ENCODE results near the gene ALG1. TPM values are rescaled to one million over a fixed set of nuclear protein-coding genes. Genes with fewer than 3 reads are reported as not detected.
"Not testable (repeated sequence)": the region's sequence is repeated elsewhere in the genome, so short reads cannot be mapped to it uniquely, and the experiment has no call there.

ALG1 gene
- total and polyA plus RNA-seq, 10 of the 15 experiments (the other 5 are each of a cell fraction or from before 2014, with no cell fraction given): 1.5 to 43.2 (median 23.8) TPM

- H3K9ac ChIP-seq (ENCODE audit: control insufficient read depth, insufficient read depth, low read length); RAD21 ChIA-PET (ENCODE audit: unreplicated experiment); H2AFZ ChIP-seq (ENCODE audit: control insufficient read depth, low read depth, low read length); CTCF ChIA-PET; H3K4me1 ChIP-seq (ENCODE audit: control insufficient read depth, insufficient read depth, low read length); BruUV-seq (replicated peaks); H3K9me3 ChIP-seq (replicated peaks; ENCODE audit: control insufficient read depth, insufficient read depth, low read length); H3K27ac ChIP-seq (ENCODE audit: control insufficient read depth, insufficient read depth); POLR2A ChIA-PET; H3K36me3 ChIP-seq (ENCODE audit: control insufficient read depth in 2 of 2, insufficient read depth in 2 of 2, low read length in 1 of 2); ATAC-seq; H3K79me2 ChIP-seq (ENCODE audit: control insufficient read depth, insufficient read depth, low read length); SMC1A ChIA-PET (ENCODE audit: uncharacterized antibody, unreplicated experiment); in situ Hi-C loops (cut with MboI); H3K4me3 ChIP-seq; FAIRE-seq; H3K27me3 ChIP-seq (replicated peaks in 1 of 2; ENCODE audit: control insufficient read depth in 2 of 2, insufficient read depth in 2 of 2, low read length in 1 of 2); H4K20me1 ChIP-seq (ENCODE audit: control insufficient read depth, insufficient read depth): not testable (repeated sequence)
- TF ChIP-seq RUNX3 (IDR thresholded peaks at IDR 0.05; ENCODE audit: low read length): peak; percentile 34; the same call in 1 of the 2 replicates
- peak; percentile 35; the same call in 1 of the 2 replicates for TF ChIP-seq PKNOX1 (IDR thresholded peaks at IDR 0.05)
- TF ChIP-seq BHLHE40 (IDR thresholded peaks at IDR 0.05; ENCODE audit: borderline replicate concordance in 1 of 2, low read depth in 2 of 2, low read length in 1 of 2): peak in 1 of 2 experiments; percentile 20; a peak in 1 of 4 replicates
- peak; percentile 56 for TF ChIP-seq PBX3 (IDR thresholded peaks at IDR 0.05; ENCODE audit: insufficient replicate concordance, low read depth, low read length)
- intact Hi-C loops (cut with micrococcal nuclease; ENCODE audit: unreplicated experiment): loop anchor here (10.0 kb wide), 1 partner anchor 77 kb away; no protein-coding TSS in a partner anchor
- peak; percentile 4 for DNase-seq (ENCODE audit: low read depth, low spot score)
- 9% methylated on average over 20 of the region's 20 CpGs for WGBS (ENCODE audit: insufficient coverage, insufficient replicate concordance, low lambda C conversion rate, missing lambda C conversion rate)
- peak overlapping the region; percentile 17; the same call in 1 of the 2 replicates for H3K4me2 ChIP-seq (ENCODE audit: control insufficient read depth, insufficient read depth)
Measured at GRCh38 chr16:5117300-5118087, 45.9 kb downstream of the ALG1 start.

- H3K79me2 ChIP-seq (ENCODE audit: control insufficient read depth, insufficient read depth, low read length); CTCF ChIA-PET; H3K4me3 ChIP-seq; H3K36me3 ChIP-seq (ENCODE audit: control insufficient read depth in 2 of 2, insufficient read depth in 2 of 2, low read length in 1 of 2); SMC1A ChIA-PET (ENCODE audit: uncharacterized antibody, unreplicated experiment); DNase-seq (ENCODE audit: low read depth, low spot score); ATAC-seq; intact Hi-C loops (cut with micrococcal nuclease; ENCODE audit: unreplicated experiment); H3K27ac ChIP-seq (ENCODE audit: control insufficient read depth, insufficient read depth); RAD21 ChIA-PET (ENCODE audit: unreplicated experiment); H3K4me1 ChIP-seq (ENCODE audit: control insufficient read depth, insufficient read depth, low read length); POLR2A ChIA-PET; BruUV-seq (replicated peaks); H3K27me3 ChIP-seq (replicated peaks in 1 of 2; ENCODE audit: control insufficient read depth in 2 of 2, insufficient read depth in 2 of 2, low read length in 1 of 2); H4K20me1 ChIP-seq (ENCODE audit: control insufficient read depth, insufficient read depth); H3K9ac ChIP-seq (ENCODE audit: control insufficient read depth, insufficient read depth, low read length); FAIRE-seq; H3K4me2 ChIP-seq (ENCODE audit: control insufficient read depth, insufficient read depth); H2AFZ ChIP-seq (ENCODE audit: control insufficient read depth, low read depth, low read length); in situ Hi-C loops (cut with MboI); H3K9me3 ChIP-seq (replicated peaks; ENCODE audit: control insufficient read depth, insufficient read depth, low read length): not testable (repeated sequence)
- WGBS (ENCODE audit: insufficient coverage, insufficient replicate concordance, low lambda C conversion rate, missing lambda C conversion rate): 0% methylated on average over 3 of the region's 3 CpGs
Measured at GRCh38 chr16:5131467-5132004, 59.9 kb downstream of the ALG1 start.

GRCh38 chr16:5132915-5133600 is 61.4 kb downstream of the ALG1 start:
- ATAC-seq; H3K9ac ChIP-seq (ENCODE audit: control insufficient read depth, insufficient read depth, low read length); H4K20me1 ChIP-seq (ENCODE audit: control insufficient read depth, insufficient read depth); H3K4me3 ChIP-seq; H3K9me3 ChIP-seq (replicated peaks; ENCODE audit: control insufficient read depth, insufficient read depth, low read length); H3K4me2 ChIP-seq (ENCODE audit: control insufficient read depth, insufficient read depth); intact Hi-C loops (cut with micrococcal nuclease; ENCODE audit: unreplicated experiment); FAIRE-seq; H3K27me3 ChIP-seq (replicated peaks in 1 of 2; ENCODE audit: control insufficient read depth in 2 of 2, insufficient read depth in 2 of 2, low read length in 1 of 2); in situ Hi-C loops (cut with MboI); CTCF ChIA-PET; SMC1A ChIA-PET (ENCODE audit: uncharacterized antibody, unreplicated experiment); H2AFZ ChIP-seq (ENCODE audit: control insufficient read depth, low read depth, low read length); POLR2A ChIA-PET; H3K79me2 ChIP-seq (ENCODE audit: control insufficient read depth, insufficient read depth, low read length); DNase-seq (ENCODE audit: low read depth, low spot score); H3K4me1 ChIP-seq (ENCODE audit: control insufficient read depth, insufficient read depth, low read length); H3K36me3 ChIP-seq (ENCODE audit: control insufficient read depth in 2 of 2, insufficient read depth in 2 of 2, low read length in 1 of 2); BruUV-seq (replicated peaks); H3K27ac ChIP-seq (ENCODE audit: control insufficient read depth, insufficient read depth): not testable (repeated sequence)
- 40% methylated on average over 13 of the region's 13 CpGs for WGBS (ENCODE audit: insufficient coverage, insufficient replicate concordance, low lambda C conversion rate, missing lambda C conversion rate)
- RAD21 ChIA-PET (ENCODE audit: unreplicated experiment): interaction anchor here (0.8 kb wide), 1 partner anchor 76 kb away, joined by 3 read pairs; no protein-coding TSS in a partner anchor

Data from GM12878 (cell line).